HCT116 (cell line): ENCODE data around the gene CGNL1. TPM values are rescaled to one million over a fixed set of nuclear protein-coding genes. Genes with fewer than 3 reads are reported as not detected.

Experiments
- ATAC-seq: fragments of 200-7000 bp; cut with Tn5 transposase; 2 replicates; pipeline ENCODE4 v1.9.1; 2020; ENCODE audit warnings: mild to moderate bottlenecking, moderate library complexity
- BruUV-seq: library from RNA; stranded (reverse); fragments of 400-500 nt; replicated peaks from 2 replicates; lab custom pipeline; 2021; lab: Mats Ljungman, UMichigan
- CTCF ChIA-PET: fragments of 300-600 bp; sonication (Branson Sonifier 250); formaldehyde crosslinking; loops from one replicate; lab custom pipeline; 2021; ENCODE audit warnings: antibody characterized with exemption; lab: Charles Lee
- POLR2A ChIA-PET: fragments of 300-600, 350-600 bp; sonication (Branson Sonifier 250); formaldehyde crosslinking; loops from one replicate; lab custom pipeline; 2021; ENCODE audit warnings: antibody characterized with exemption; lab: Charles Lee
- RAD21 ChIA-PET, 2 experiments: fragments of 300-600 bp; sonication (Branson Sonifier 250); formaldehyde crosslinking; loops; one replicate each; lab custom pipeline; 2023; ENCODE audit warnings: low total read pairs in 2 of 2; ENCODE audit not compliant: uncharacterized antibody in 2 of 2, unreplicated experiment in 2 of 2, low non-redundant PET in 1 of 2; lab: Charles Lee
- DNase-seq: peaks from one replicate; pipeline ENCODE4 v3.0.0-alpha.2; 2010; ENCODE audit warnings: low read depth, low spot score
- H2AFZ ChIP-seq: fragments of 200-600 bp; shearing (Covaris generic), sonication (generic); 2 replicates; pipeline ENCODE4 v1.6.1; 2017; ENCODE audit warnings: low read depth, mixed run types, mixed read lengths, antibody characterized with exemption, low read length; ENCODE audit not compliant: poor library complexity, severe bottlenecking
- H3K27ac ChIP-seq: 2 replicates; pipeline ENCODE4 v1.5.1; 2012; ENCODE audit warnings: low read depth, low read length
- H3K27me3 ChIP-seq: fragments of 200-600 bp; sonication (generic); 2 replicates; pipeline ENCODE4 v1.6.1; 2016; ENCODE audit warnings: mixed run types, low read length, mixed read lengths; ENCODE audit not compliant: insufficient read depth
- H3K36me3 ChIP-seq, 2 experiments: fragments of 200-500 bp in 1 of 2; fragments of 200-600 bp in 1 of 2; sonication (Bioruptor generic) in 1 of 2; sonication (generic) in 1 of 2; 2 replicates each; pipeline versions ENCODE4 v1.5.1 to v1.6.1; 2014 to 2016; ENCODE audit warnings: low read length in 2 of 2, inconsistent platforms in 1 of 2, mixed read lengths in 1 of 2, mixed run types in 1 of 2; ENCODE audit not compliant: insufficient read depth in 2 of 2, control insufficient read depth in 1 of 2
- H3K4me1 ChIP-seq, 2 experiments: fragments of 200-600 bp in 1 of 2; sonication (generic) in 1 of 2; 2 replicates each; pipeline versions ENCODE4 v1.5.1 to v1.6.1; 2012 to 2017; ENCODE audit warnings: low read length in 2 of 2, inconsistent platforms in 1 of 2, mild to moderate bottlenecking in 1 of 2, mixed read lengths in 1 of 2, mixed run types in 1 of 2, moderate library complexity in 1 of 2; ENCODE audit not compliant: insufficient read depth in 2 of 2, control insufficient read depth in 1 of 2
- H3K4me2 ChIP-seq: fragments of 200-600 bp; sonication (generic); 2 replicates; pipeline ENCODE4 v1.6.1; 2017; ENCODE audit warnings: mixed run types, low read length, mixed read lengths
- H3K4me3 ChIP-seq, 2 experiments: fragments of 200-600 bp in 1 of 2; sonication (generic) in 1 of 2; replicated peaks in 1 of 2; 2 replicates each; pipeline ENCODE4 v1.5.1; 2011 to 2016; ENCODE audit warnings: low read length in 2 of 2, control low read depth in 1 of 2, low read depth in 1 of 2, mild to moderate bottlenecking in 1 of 2, mixed read lengths in 1 of 2, mixed run types in 1 of 2
- H3K79me2 ChIP-seq: fragments of 200-600 bp; sonication (generic); 2 replicates; pipeline ENCODE4 v1.6.1; 2017; ENCODE audit warnings: mild to moderate bottlenecking, mixed run types, low read length, moderate library complexity, mixed read lengths; ENCODE audit not compliant: insufficient read depth
- H3K9ac ChIP-seq: fragments of 200-600 bp; sonication (generic); 2 replicates; pipeline ENCODE4 v1.6.1; 2016; ENCODE audit warnings: low read length, mixed read lengths
- H3K9me2 ChIP-seq: fragments of 200-600 bp; sonication (generic), shearing (Covaris generic); 2 replicates; pipeline ENCODE4 v1.6.1; 2017; ENCODE audit warnings: mixed run types, mild to moderate bottlenecking, moderate library complexity; ENCODE audit not compliant: insufficient read depth
- H3K9me3 ChIP-seq, 2 experiments: fragments of 200-500 bp in 1 of 2; fragments of 200-600 bp in 1 of 2; sonication (Bioruptor generic) in 1 of 2; sonication (generic) in 1 of 2; 2 replicates each; pipeline ENCODE4 v1.6.1; 2014 to 2017; ENCODE audit warnings: low read length in 2 of 2, mixed read lengths in 2 of 2, inconsistent platforms in 1 of 2, low read depth in 1 of 2, mild to moderate bottlenecking in 1 of 2, mixed run types in 1 of 2, moderate library complexity in 1 of 2; ENCODE audit not compliant: control insufficient read depth in 1 of 2, insufficient read depth in 1 of 2
- H4K20me1 ChIP-seq: fragments of 200-600 bp; sonication (generic), shearing (Covaris generic); 2 replicates; pipeline ENCODE4 v1.6.1; 2017; ENCODE audit warnings: mixed run types, mild to moderate bottlenecking, moderate library complexity; ENCODE audit not compliant: insufficient read depth
- ATF3 ChIP-seq: IDR thresholded peaks from 2 replicates; pipeline ENCODE4 v1.6.1; 2012
- CBX3 ChIP-seq: IDR thresholded peaks from 2 replicates; pipeline ENCODE4 v1.6.1; 2012; ENCODE audit warnings: low read depth
- EGR1 ChIP-seq: IDR thresholded peaks from 2 replicates; pipeline ENCODE4 v1.6.1; 2012; ENCODE audit warnings: low read depth
- ELF1 ChIP-seq: IDR thresholded peaks from 2 replicates; pipeline ENCODE4 v1.6.1; 2012; ENCODE audit warnings: low read depth, borderline replicate concordance
- EZH2 ChIP-seq: fragments of 200-600 bp; sonication (generic); IDR thresholded peaks from 2 replicates; pipeline ENCODE4 v1.6.1; 2017; ENCODE audit warnings: antibody characterized with exemption, mixed run types
- EZH2phosphoT487 ChIP-seq: fragments of 200-600 bp; IDR thresholded peaks from 2 replicates; pipeline ENCODE4 v1.6.1; 2018; ENCODE audit warnings: antibody characterized with exemption, borderline replicate concordance
- FOSL1 ChIP-seq: IDR thresholded peaks from 2 replicates; pipeline ENCODE4 v1.6.1; 2012; ENCODE audit warnings: low read depth
- JUND ChIP-seq: IDR thresholded peaks from 2 replicates; pipeline ENCODE4 v1.6.1; 2012
- POLR2A ChIP-seq: IDR thresholded peaks from 2 replicates; pipeline ENCODE4 v1.7.0; 2011; ENCODE audit warnings: borderline replicate concordance; ENCODE audit not compliant: insufficient read depth, insufficient read length; ENCODE audit errors: extremely low read depth
- POLR2AphosphoS5 ChIP-seq: IDR thresholded peaks from 2 replicates; pipeline ENCODE4 v1.6.1; 2011; ENCODE audit warnings: mild to moderate bottlenecking, low read depth, low read length, moderate library complexity
- RAD21 ChIP-seq: IDR thresholded peaks from 2 replicates; pipeline ENCODE4 v1.6.1; 2012; ENCODE audit warnings: low read depth, mild to moderate bottlenecking
- SP1 ChIP-seq: IDR thresholded peaks from 2 replicates; pipeline ENCODE4 v1.6.1; 2012; ENCODE audit warnings: low read depth
- SRF ChIP-seq: IDR thresholded peaks from 2 replicates; pipeline ENCODE4 v1.6.1; 2012; ENCODE audit warnings: low read depth
- TCF7L2 ChIP-seq: IDR thresholded peaks from 2 replicates; pipeline ENCODE4 v1.7.0; 2011; ENCODE audit warnings: borderline replicate concordance, inconsistent platforms; ENCODE audit not compliant: insufficient read depth, insufficient read length; ENCODE audit errors: extremely low read depth
- YY1 ChIP-seq: IDR thresholded peaks from 2 replicates; pipeline ENCODE4 v1.6.1; 2011; ENCODE audit warnings: low read length, low read depth, moderate library complexity, mild to moderate bottlenecking; ENCODE audit not compliant: insufficient replicate concordance; ENCODE audit errors: extremely low read depth
- ZBTB33 ChIP-seq: IDR thresholded peaks from 2 replicates; pipeline ENCODE4 v1.6.1; 2011; ENCODE audit warnings: mild to moderate bottlenecking, low read length, moderate library complexity; ENCODE audit not compliant: insufficient replicate concordance; ENCODE audit errors: extremely low read depth
- ZFX ChIP-seq: fragments of 450-650 bp; IDR thresholded peaks from 2 replicates; pipeline ENCODE4 v1.6.1; 2017
- intact Hi-C: fragments of 100-400 bp; cut with micrococcal nuclease; formaldehyde crosslinking; loops from 2 replicates; pipeline ENCODE4 v1.10.0; 2022
- total RNA-seq: library from RNA; stranded (reverse); gene quantifications from one replicate; pipeline ENCODE4 v1.2.1, GENCODE V29; 2021; ENCODE audit not compliant: unreplicated experiment
- TF ChIP-seq, protein P1 (sequence below): IDR thresholded peaks from 2 replicates; pipeline ENCODE4 v1.6.1; 2012; ENCODE audit warnings: low read depth
- TF ChIP-seq, protein P2 (sequence below): IDR thresholded peaks from 2 replicates; pipeline ENCODE4 v1.6.1; 2012
- TF ChIP-seq, protein P3 (sequence below), 3 experiments: fragments of 200-600 bp in 1 of 3; sonication (generic) in 1 of 3; IDR thresholded peaks in 2 of 3; conservative IDR thresholded peaks in 1 of 3; 2 replicates each; pipeline ENCODE4 v1.5.1; 2012 to 2017; ENCODE audit warnings: low read depth in 2 of 3, low read length in 2 of 3, antibody characterized with exemption in 1 of 3, borderline replicate concordance in 1 of 3, control low read depth in 1 of 3, mild to moderate bottlenecking in 1 of 3, mixed read lengths in 1 of 3, mixed run types in 1 of 3, moderate library complexity in 1 of 3; ENCODE audit not compliant: insufficient read depth in 1 of 3

Gene CGNL1
- total RNA-seq, 1 experiment from 2014 or later: 2.2 TPM

- ChIA-PET CTCF (no interaction called here), POLR2A (no interaction called here), RAD21 (no interaction called here)
- H3K79me2 ChIP-seq: no peaks in the 10 kb centered on the region
- no peaks in the 10 kb centered on the region for H3K36me3 ChIP-seq
- no peak overlapping the region for H3K4me3 ChIP-seq
- H3K9me3 ChIP-seq: no peaks in the 10 kb centered on the region
- intact Hi-C loops: no loop called here
- DNase-seq (no peak), ATAC-seq (no peak)
- no peaks in the 10 kb centered on the region for H4K20me1 ChIP-seq
- H3K27me3 ChIP-seq: no peaks in the 10 kb centered on the region
- H3K9me2 ChIP-seq: no peaks in the 10 kb centered on the region; the same call in 1 of the 2 replicates
- BruUV-seq: no TSS peak
- no peaks in the 10 kb centered on the region for H3K4me1 ChIP-seq
- no peak overlapping the region for H3K4me2 ChIP-seq
- H2AFZ ChIP-seq: no peak overlapping the region
- no peak overlapping the region for H3K27ac ChIP-seq
- H3K9ac ChIP-seq: no peak overlapping the region
- TF ChIP-seq SP1 (no peak), EZH2phosphoT487 (no peak), ATF3 (no peak), EGR1 (no peak), FOSL1 (no peak), ELF1 (no peak), JUND (no peak), YY1 (no peak), ZBTB33 (no peak), EZH2 (no peak), CBX3 (no peak), ZFX (no peak), POLR2AphosphoS5 (no peak), POLR2A (no peak), TCF7L2 (no peak), SRF (no peak), RAD21 (no peak)
- TF ChIP-seq, protein P1, sequence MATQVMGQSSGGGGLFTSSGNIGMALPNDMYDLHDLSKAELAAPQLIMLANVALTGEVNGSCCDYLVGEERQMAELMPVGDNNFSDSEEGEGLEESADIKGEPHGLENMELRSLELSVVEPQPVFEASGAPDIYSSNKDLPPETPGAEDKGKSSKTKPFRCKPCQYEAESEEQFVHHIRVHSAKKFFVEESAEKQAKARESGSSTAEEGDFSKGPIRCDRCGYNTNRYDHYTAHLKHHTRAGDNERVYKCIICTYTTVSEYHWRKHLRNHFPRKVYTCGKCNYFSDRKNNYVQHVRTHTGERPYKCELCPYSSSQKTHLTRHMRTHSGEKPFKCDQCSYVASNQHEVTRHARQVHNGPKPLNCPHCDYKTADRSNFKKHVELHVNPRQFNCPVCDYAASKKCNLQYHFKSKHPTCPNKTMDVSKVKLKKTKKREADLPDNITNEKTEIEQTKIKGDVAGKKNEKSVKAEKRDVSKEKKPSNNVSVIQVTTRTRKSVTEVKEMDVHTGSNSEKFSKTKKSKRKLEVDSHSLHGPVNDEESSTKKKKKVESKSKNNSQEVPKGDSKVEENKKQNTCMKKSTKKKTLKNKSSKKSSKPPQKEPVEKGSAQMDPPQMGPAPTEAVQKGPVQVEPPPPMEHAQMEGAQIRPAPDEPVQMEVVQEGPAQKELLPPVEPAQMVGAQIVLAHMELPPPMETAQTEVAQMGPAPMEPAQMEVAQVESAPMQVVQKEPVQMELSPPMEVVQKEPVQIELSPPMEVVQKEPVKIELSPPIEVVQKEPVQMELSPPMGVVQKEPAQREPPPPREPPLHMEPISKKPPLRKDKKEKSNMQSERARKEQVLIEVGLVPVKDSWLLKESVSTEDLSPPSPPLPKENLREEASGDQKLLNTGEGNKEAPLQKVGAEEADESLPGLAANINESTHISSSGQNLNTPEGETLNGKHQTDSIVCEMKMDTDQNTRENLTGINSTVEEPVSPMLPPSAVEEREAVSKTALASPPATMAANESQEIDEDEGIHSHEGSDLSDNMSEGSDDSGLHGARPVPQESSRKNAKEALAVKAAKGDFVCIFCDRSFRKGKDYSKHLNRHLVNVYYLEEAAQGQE: no peak
- TF ChIP-seq, protein P2, sequence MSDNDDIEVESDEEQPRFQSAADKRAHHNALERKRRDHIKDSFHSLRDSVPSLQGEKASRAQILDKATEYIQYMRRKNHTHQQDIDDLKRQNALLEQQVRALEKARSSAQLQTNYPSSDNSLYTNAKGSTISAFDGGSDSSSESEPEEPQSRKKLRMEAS: no peak
- TF ChIP-seq, protein P3, sequence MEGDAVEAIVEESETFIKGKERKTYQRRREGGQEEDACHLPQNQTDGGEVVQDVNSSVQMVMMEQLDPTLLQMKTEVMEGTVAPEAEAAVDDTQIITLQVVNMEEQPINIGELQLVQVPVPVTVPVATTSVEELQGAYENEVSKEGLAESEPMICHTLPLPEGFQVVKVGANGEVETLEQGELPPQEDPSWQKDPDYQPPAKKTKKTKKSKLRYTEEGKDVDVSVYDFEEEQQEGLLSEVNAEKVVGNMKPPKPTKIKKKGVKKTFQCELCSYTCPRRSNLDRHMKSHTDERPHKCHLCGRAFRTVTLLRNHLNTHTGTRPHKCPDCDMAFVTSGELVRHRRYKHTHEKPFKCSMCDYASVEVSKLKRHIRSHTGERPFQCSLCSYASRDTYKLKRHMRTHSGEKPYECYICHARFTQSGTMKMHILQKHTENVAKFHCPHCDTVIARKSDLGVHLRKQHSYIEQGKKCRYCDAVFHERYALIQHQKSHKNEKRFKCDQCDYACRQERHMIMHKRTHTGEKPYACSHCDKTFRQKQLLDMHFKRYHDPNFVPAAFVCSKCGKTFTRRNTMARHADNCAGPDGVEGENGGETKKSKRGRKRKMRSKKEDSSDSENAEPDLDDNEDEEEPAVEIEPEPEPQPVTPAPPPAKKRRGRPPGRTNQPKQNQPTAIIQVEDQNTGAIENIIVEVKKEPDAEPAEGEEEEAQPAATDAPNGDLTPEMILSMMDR (IDR thresholded peaks at IDR 0.05 in 2 of 3, conservative IDR thresholded peaks at IDR 0.05 in 1 of 3; ENCODE audit: borderline replicate concordance in 1 of 3, insufficient read depth in 1 of 3, low read depth in 2 of 3, low read length in 2 of 3): no peak
Measured at GRCh38 chr15:57389991-57390390, 13.7 kb downstream of the CGNL1 start.
